IPS-18c (cell line): ENCODE measurements around the gene DCAF12L2.
"Not testable (repeated sequence)": the region's sequence is repeated elsewhere in the genome, so short reads cannot be mapped to it uniquely, and the experiment has no call there.

ENCODE experiments used
- H3K4me3 ChIP-seq: 2 replicates; pipeline ENCODE4 v1.7.0; 2013; ENCODE audit warnings: low read depth, mild to moderate bottlenecking, low read length, moderate library complexity; ENCODE audit not compliant: insufficient read depth
- H3K9me3 ChIP-seq: one replicate; pipeline ENCODE4 v1.6.1; 2013; ENCODE audit warnings: mild to moderate bottlenecking, low read length, moderate library complexity; ENCODE audit not compliant: control insufficient read depth, insufficient read depth

The DCAF12L2 gene

DNA sequence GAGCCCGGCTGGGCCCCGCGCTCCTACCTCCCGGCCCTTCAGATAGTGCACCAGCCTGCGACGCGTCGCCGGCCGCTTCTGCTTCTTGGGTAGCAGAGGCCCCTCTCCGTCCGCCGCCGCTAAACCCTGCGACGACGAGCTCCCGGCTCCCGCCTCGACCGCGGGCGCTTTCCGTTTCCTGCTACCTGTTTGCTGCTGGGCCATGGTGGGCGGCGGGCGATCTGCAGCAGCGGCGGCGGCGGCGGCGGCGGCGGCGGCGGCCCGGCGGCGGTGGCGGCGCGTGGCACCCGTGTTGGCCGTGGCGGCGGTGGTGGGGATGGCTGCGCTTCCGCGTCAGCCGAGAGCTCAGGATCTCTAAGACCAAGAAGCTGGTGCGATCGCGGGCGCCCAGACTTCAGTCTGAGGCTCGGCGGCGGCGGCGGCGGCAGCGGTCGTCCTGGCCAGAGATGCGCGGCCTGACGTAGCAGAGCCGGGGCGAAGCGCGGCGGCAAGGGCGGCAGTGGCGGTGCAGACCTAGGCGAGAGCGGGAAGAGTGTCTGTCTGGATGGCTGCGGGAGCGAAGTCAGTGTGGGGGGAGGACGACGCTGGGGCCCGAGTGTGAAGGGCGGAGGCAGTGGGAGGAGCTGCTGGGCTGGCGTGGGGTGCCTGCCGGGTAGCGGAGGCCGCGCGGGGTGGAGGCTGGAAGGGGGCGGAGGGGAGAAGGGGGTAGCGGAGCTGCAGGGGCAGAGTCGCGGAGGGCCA, at the start of gene DCAF12L2:
Gene DCAF12L2 (minus strand): TSS at position 569 of the 741 bp plus-strand sequence. CDS start 365 bp downstream, at position 204.
- Histone ChIP-seq H3K4me3 (peak within 1 kb of the TSS; percentile 31), H3K9me3 (peaks cover 2% of the 10 kb centered on the region)

DNA sequence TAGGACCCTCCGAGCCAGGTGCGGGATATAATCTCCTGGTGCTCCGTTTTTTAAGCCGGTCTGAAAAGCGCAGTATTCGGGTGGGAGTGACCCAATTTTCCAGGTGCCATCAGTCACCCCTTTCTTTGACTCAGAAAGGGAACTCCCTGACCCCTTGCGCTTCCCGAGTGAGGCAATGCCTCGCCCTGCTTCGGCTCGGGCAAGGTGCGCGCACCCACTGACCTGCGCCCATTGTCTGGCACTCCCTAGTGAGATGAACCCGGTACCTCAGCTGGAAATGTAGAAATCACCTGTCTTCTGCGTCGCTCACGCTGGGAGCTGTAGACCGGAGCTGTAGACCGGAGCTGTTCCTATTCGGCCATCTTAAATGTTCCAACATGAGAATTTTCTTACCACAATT, 24.8 kb upstream of the DCAF12L2 start:
- not testable (repeated sequence) for H3K9me3 ChIP-seq, H3K4me3 ChIP-seq

DNA sequence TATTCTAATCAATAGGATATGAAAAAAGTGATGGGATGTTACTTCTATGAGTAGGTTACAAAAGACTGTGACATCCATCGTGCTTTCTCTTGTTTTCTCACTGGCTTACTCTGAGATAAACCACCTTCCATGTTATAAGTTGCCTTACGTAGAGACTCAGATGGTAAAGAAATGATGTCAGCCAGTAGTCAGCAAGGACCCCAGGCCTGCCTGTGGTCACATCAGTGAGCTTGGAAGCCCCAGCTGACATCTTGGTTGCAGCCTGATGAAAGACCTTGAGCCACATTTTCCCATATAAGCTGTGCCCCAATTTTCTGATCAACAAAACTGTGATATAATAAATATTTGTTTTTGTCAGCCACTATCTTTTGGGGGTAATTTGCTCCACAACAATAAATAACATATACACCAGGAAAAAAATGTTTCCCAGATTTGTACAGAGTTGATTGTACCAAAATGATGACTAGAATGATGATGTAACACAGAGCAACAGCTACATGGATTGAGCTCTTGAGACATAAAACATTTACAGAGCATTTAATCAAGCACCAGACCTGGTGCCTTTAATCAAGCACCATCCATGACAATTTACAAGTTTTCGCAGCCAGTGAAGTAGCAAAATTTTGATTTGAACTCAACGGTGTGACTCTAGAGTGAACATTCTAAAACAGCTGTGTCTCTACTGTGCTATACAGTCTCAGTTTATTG, 11.2 kb upstream of the DCAF12L2 start:
- no peaks in the 10 kb centered on the region for H3K9me3 ChIP-seq
- H3K4me3 ChIP-seq, result no peak overlapping the region

DNA sequence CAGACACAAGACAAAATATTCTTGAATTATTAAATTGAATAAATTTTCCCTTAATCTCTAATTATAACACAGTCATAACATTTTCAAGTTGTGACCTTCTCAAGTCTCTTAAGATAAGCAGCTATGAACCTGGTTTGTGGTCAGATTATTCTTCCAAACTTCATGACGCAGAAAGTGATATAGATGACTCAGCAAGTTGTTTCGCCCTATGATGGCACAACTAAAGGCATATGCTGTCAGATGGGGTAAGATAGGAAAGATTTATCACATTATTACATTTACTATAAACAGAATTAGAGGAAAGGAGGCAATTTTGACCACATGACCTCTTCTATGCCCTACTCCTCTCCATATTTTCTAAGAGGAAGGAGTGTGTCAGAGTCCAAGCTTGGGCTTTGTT, 4.6 kb upstream of the DCAF12L2 start:
- Histone ChIP-seq H3K9me3 (peaks cover 2% of the 10 kb centered on the region), H3K4me3 (no peak overlapping the region)

DNA sequence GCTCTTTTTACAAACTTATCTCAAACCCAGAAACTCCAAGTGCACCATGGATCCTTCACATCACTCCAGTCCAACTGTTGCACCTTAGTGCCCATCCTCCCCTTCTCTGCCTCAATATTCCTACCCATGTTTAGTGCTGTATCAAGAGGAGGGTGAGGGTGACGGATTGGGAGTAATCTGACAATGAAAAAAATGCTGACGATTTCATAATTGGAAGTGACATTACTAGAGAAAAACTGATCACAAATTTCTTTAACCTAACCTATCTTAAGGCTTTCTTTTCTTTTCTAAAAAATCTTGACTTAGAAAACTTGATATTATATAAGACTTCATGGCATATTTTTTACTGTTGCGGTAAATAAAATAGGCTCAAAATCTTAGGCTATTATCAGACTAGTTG, 1.5 kb upstream of the DCAF12L2 start:
- Histone ChIP-seq H3K9me3 (peaks cover 2% of the 10 kb centered on the region), H3K4me3 (no peak overlapping the region)

DNA sequence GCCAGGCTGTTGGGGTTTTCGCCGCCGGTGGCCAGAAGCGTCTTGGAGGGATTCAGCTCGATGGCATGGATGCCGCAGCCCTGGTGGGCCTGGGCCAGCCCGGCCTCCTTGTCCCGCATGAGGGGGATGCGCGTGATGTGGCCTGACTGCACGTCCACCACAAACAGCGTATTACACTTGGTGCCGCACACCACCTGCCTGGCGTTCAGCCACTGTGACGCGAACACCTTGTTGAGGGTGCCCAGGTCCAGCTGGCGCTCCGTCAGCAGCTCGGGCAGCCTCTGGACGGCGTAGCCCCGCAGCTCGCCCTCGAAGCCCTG, 728 bp downstream of the DCAF12L2 start:
- peak overlapping the region; percentile 28; the same call in 1 of the 2 replicates for H3K4me3 ChIP-seq

DNA sequence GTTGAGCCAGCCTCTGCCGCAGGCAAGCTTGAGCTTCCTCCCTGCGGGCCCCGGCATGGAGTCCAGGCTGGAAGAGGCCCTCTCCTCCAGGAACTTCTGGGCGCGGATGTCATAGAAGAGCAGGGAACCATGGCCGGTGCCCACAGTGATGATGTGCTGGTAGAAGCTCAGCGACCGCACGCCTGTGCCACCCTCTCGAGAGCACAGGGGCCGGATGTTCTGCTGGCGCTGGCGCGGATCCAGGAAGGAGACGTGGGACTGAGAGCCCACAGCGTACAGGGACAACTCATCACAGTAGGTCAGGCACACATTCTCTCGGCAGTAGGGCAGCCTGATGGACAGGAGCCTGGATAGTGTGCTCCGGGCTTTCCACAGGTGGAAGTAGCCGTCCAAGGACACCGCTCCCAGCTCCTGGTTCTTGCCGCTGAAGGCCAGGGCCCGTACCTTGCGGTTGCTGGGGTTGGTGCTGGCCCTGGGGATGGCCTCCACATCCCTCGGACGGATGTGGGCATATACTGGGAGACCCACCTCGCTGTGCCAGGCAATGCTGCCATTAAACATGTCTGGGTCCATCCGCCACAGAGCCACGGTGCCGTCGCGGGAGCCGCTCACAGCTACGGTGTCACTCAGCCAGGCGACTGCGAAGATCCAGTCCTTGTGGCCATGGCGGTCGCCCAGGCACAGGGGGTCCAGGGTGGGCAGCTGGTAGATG, 1.2 kb downstream of the DCAF12L2 start:
- Histone ChIP-seq H3K4me3 (0 out of 2 replicates have a peak overlapping the region, but pooled peaks have one; percentile 28), H3K9me3 (peaks cover 2% of the 10 kb centered on the region)

More for the DNA sequence above, 728 bp downstream of the DCAF12L2 start:
- peaks cover 2% of the 10 kb centered on the region for H3K9me3 ChIP-seq

DNA sequence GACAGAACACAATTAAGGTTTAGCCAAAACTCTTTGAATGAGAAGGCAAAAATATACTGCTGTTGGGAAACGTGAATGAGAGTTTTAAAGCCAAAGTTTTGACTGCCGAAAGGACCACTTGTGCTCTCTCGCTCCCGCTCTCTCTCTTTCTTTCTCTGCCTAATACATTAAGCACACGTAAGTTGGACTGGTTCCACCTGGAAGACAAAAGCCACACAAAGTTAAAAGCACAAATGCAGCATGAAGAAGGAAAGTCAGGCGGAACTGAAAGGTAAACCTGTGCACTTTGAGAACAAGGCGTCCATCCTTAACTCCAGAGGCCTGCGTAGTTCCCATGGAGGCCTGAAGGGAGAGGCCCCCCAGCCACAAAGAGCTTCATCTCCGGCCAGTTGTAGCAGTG, 1.9 kb downstream of the DCAF12L2 start:
- Histone ChIP-seq H3K4me3 (no peak overlapping the region), H3K9me3 (peaks cover 2% of the 10 kb centered on the region)

DNA sequence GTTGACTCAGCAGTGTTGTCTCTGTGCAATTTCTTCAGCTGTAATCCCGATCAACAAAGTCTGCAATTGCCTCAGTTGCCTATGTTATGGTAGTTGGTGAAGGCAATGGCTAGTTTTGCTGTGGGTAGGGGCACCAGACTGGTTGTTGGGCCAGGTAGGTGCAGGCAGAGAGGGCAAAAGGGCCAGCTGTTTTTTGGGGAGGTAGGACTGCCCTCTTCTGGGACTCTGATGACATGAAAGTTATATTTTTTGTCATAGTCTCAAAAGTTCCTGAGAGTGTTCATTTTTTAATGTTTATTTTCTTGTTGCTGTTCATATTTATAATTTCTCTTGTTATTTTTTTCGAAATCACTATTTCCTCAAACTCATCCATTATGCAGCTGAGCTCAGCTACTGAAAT, 25.1 kb downstream of the DCAF12L2 start:
- peaks cover 10% of the 10 kb centered on the region for H3K9me3 ChIP-seq
- no peak overlapping the region for H3K4me3 ChIP-seq

DNA sequence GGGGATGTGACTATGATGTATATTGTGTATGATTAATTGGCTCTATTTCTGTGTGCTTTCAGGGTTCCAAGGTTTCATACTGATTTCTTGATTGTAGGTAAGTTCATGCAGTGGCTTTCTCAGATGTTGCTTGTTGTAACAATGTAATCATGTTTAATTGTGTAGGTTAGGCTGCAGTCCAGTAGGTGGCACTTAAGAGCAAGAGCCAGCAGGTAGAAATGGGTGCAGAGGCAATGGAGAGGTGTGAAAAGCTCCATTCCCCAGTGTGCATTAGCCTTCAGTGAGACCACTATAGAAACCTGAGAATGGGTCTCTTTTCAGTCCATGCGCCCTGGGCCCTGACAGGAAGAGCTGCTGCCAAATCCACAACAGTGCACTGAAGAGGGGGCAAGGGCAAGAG, 28.2 kb downstream of the DCAF12L2 start:
- no peak overlapping the region for H3K4me3 ChIP-seq

DNA sequence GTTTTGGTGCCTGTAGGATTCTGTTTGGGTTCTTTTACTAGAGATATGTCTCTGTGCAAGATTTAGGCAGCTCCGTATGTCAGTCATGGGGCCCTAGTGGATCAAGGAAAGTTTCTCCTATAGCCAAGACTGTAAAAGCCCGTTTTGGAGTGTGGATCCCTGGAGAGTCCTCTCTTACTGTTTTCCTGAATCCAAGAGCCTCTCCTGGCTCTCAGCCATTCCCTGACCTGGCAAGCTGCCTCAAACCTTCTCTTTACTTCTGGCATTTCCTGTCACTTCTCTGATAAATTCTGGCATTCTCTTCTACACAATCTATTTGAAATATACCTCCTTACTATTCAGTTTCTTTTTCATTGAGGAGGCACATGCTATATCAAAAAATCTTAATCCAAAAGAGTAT, 41.4 kb downstream of the DCAF12L2 start:
- H3K4me3 ChIP-seq, result no peak overlapping the region
- H3K9me3 ChIP-seq, result peaks cover 5% of the 10 kb centered on the region

More for the DNA sequence above, 28.2 kb downstream of the DCAF12L2 start:
- peaks cover 10% of the 10 kb centered on the region for H3K9me3 ChIP-seq
